ENCODE data around the gene FSTL5. TPM values are rescaled to one million over a fixed set of nuclear protein-coding genes. Genes with fewer than 3 reads are reported as not detected.

FSTL5 gene
- total RNA-seq, 2 experiments from 2014 or later: not detected

- Mint-ChIP-seq H3K36me3 (no peaks in the 10 kb centered on the region), H3K27ac (no peak overlapping the region), H3K27me3 (no peaks in the 10 kb centered on the region), H3K4me1 (no peaks in the 10 kb centered on the region), H3K9me3 (ENCODE audit: low read depth) (peaks cover 4% of the 10 kb centered on the region), H3K4me3 (no peak overlapping the region)
- CTCF ChIA-PET: no interaction called here
- DNase-seq: no peak
- ATAC-seq: no peak
Observed at GRCh38 chr4:161343569-161343950, 820.2 kb downstream of the FSTL5 start.

GRCh38 chr4:161342881-161343568, 820.8 kb downstream of the FSTL5 start:
- H3K27ac Mint-ChIP-seq: no peak overlapping the region
- H3K27me3 Mint-ChIP-seq: no peaks in the 10 kb centered on the region
- H3K36me3 Mint-ChIP-seq: no peaks in the 10 kb centered on the region
- H3K4me3 Mint-ChIP-seq: no peak overlapping the region
- CTCF ChIA-PET: no interaction called here
- peaks cover 4% of the 10 kb centered on the region for H3K9me3 Mint-ChIP-seq (ENCODE audit: low read depth)
- no peaks in the 10 kb centered on the region for H3K4me1 Mint-ChIP-seq
- ATAC-seq: no peak
- DNase-seq: no peak

GRCh38 chr4:161336621-161337020, 827.2 kb downstream of the FSTL5 start:
- ATAC-seq (no peak), DNase-seq (no peak)
- CTCF ChIA-PET: no interaction called here
- no peak overlapping the region for H3K4me3 Mint-ChIP-seq
- H3K4me1 Mint-ChIP-seq: no peaks in the 10 kb centered on the region
- no peaks in the 10 kb centered on the region for H3K36me3 Mint-ChIP-seq
- no peaks in the 10 kb centered on the region for H3K27me3 Mint-ChIP-seq
- H3K27ac Mint-ChIP-seq: no peak overlapping the region
- H3K9me3 Mint-ChIP-seq (ENCODE audit: low read depth): no peaks in the 10 kb centered on the region

GRCh38 chr4:161336016-161336530, 827.7 kb downstream of the FSTL5 start:
- no peak for DNase-seq
- CTCF ChIA-PET: no interaction called here
- Mint-ChIP-seq H3K9me3 (ENCODE audit: low read depth) (no peaks in the 10 kb centered on the region), H3K4me1 (no peaks in the 10 kb centered on the region), H3K27me3 (no peaks in the 10 kb centered on the region), H3K36me3 (no peaks in the 10 kb centered on the region), H3K4me3 (no peak overlapping the region), H3K27ac (no peak overlapping the region)
- no peak for ATAC-seq

Data from activated CD8-positive, alpha-beta memory T cell treated with anti-CD3 and anti-CD28 coated beads, Interleukin-2, amount 10 ng/mL, durations not matched to agents 7 days and 5 days (primary cell).